Measurements from ENCODE around the gene NUCB1. TPM values are rescaled to one million over a fixed set of nuclear protein-coding genes. Genes with fewer than 3 reads are reported as not detected.

Gene NUCB1
- total RNA-seq, 1 experiment from 2014 or later, result 338 TPM

GRCh38 chr19:48965806-48966540 is 65.9 kb downstream of the NUCB1 start:
- DNase-seq (ENCODE audit: low read depth), result peak; percentile 74
- in situ Hi-C loops (cut with HindIII; ENCODE audit: low pct_unique_long_range_greater_than_20kb, low sequenced_read_pairs), result no loop called here

- in situ Hi-C loops (cut with HindIII; ENCODE audit: low pct_unique_long_range_greater_than_20kb, low sequenced_read_pairs), result no loop called here
- DNase-seq (ENCODE audit: low read depth), result peak; percentile 50
Measured at GRCh38 chr19:48966541-48967345, 66.6 kb downstream of the NUCB1 start.

- DNase-seq (ENCODE audit: low read depth), result peak; percentile 73
- in situ Hi-C loops (cut with HindIII; ENCODE audit: low pct_unique_long_range_greater_than_20kb, low sequenced_read_pairs), result no loop called here
Measured at GRCh38 chr19:48967346-48968178, 67.5 kb downstream of the NUCB1 start.

GRCh38 chr19:48968179-48968661 is 68.1 kb downstream of the NUCB1 start:
- in situ Hi-C loops (cut with HindIII; ENCODE audit: low pct_unique_long_range_greater_than_20kb, low sequenced_read_pairs), result no loop called here

GRCh38 chr19:48968813-48969218 is 68.7 kb downstream of the NUCB1 start:
- in situ Hi-C loops (cut with HindIII; ENCODE audit: low pct_unique_long_range_greater_than_20kb, low sequenced_read_pairs), result no loop called here
- no peak for DNase-seq (ENCODE audit: low read depth)

More at GRCh38 chr19:48968179-48968661, 68.1 kb downstream of the NUCB1 start:
- DNase-seq (ENCODE audit: low read depth), result no peak

GRCh38 chr19:48969276-48970138 is 69.4 kb downstream of the NUCB1 start:
- in situ Hi-C loops (cut with HindIII; ENCODE audit: low pct_unique_long_range_greater_than_20kb, low sequenced_read_pairs), result no loop called here
- peak; percentile 97 for DNase-seq (ENCODE audit: low read depth)

GRCh38 chr19:48970139-48970766 is 70.1 kb downstream of the NUCB1 start:
- DNase-seq (ENCODE audit: low read depth), result no peak
- in situ Hi-C loops (cut with HindIII; ENCODE audit: low pct_unique_long_range_greater_than_20kb, low sequenced_read_pairs), result no loop called here

GRCh38 chr19:48970923-48971395 is 70.8 kb downstream of the NUCB1 start:
- DNase-seq (ENCODE audit: low read depth), result peak; percentile 50
- in situ Hi-C loops (cut with HindIII; ENCODE audit: low pct_unique_long_range_greater_than_20kb, low sequenced_read_pairs), result no loop called here

Other genes with a start within 250 kb of the NUCB1 start
- 1.5 TPM in 1 of 2 replicates, not detected in the other for gene NTN5, start 227.3 kb upstream of the NUCB1 start, total RNA-seq (2014; rRNA removed; shearing (Covaris generic); ENCODE audit: low replicate concordance)
- not detected in 2 replicates for gene FUT2, start 204.3 kb upstream of the NUCB1 start, total RNA-seq (2014; rRNA removed; shearing (Covaris generic); ENCODE audit: low replicate concordance)
- gene MAMSTR, start 180.6 kb upstream of the NUCB1 start, total RNA-seq (2014; rRNA removed; shearing (Covaris generic); ENCODE audit: low replicate concordance), result 0.34 TPM in 1 of 2 replicates, not detected in the other
- not detected in 2 replicates for gene RASIP1, start 159.7 kb upstream of the NUCB1 start, total RNA-seq (2014; rRNA removed; shearing (Covaris generic); ENCODE audit: low replicate concordance)
- 2.4 TPM in 1 of 2 replicates, not detected in the other for gene IZUMO1, start 153.4 kb upstream of the NUCB1 start, total RNA-seq (2014; rRNA removed; shearing (Covaris generic); ENCODE audit: low replicate concordance)
- 2.9 and 3.1 TPM in 2 replicates for gene FUT1, start 147.7 kb upstream of the NUCB1 start, total RNA-seq (2014; rRNA removed; shearing (Covaris generic); ENCODE audit: low replicate concordance)
- not detected in 2 replicates for gene FGF21, start 144.8 kb upstream of the NUCB1 start, total RNA-seq (2014; rRNA removed; shearing (Covaris generic); ENCODE audit: low replicate concordance)
- 73.5 and 83.0 TPM in 2 replicates for gene BCAT2, start 89.3 kb upstream of the NUCB1 start, total RNA-seq (2014; rRNA removed; shearing (Covaris generic); ENCODE audit: low replicate concordance)
- gene HSD17B14, start 63.8 kb upstream of the NUCB1 start, total RNA-seq (2014; rRNA removed; shearing (Covaris generic); ENCODE audit: low replicate concordance), result 33.6 and 56.7 TPM in 2 replicates
- 0.70 and 11.5 TPM in 2 replicates for gene PLEKHA4, start 31.7 kb upstream of the NUCB1 start, total RNA-seq (2014; rRNA removed; shearing (Covaris generic); ENCODE audit: low replicate concordance)
- 51.0 and 52.5 TPM in 2 replicates for gene PPP1R15A, start 27.9 kb upstream of the NUCB1 start, total RNA-seq (2014; rRNA removed; shearing (Covaris generic); ENCODE audit: low replicate concordance)
- gene TULP2, start 1.6 kb upstream of the NUCB1 start, total RNA-seq (2014; rRNA removed; shearing (Covaris generic); ENCODE audit: low replicate concordance), result not detected in 2 replicates
- gene DHDH, start 33.4 kb downstream of the NUCB1 start, total RNA-seq (2014; rRNA removed; shearing (Covaris generic); ENCODE audit: low replicate concordance), result 1.6 and 4.4 TPM in 2 replicates
- gene BAX, start 54.6 kb downstream of the NUCB1 start, total RNA-seq (2014; rRNA removed; shearing (Covaris generic); ENCODE audit: low replicate concordance), result 188 and 220 TPM in 2 replicates
- 13,494 and 14,762 TPM in 2 replicates for gene FTL, start 65.0 kb downstream of the NUCB1 start, total RNA-seq (2014; rRNA removed; shearing (Covaris generic); ENCODE audit: low replicate concordance)
- 31.3 and 32.3 TPM in 2 replicates for gene GYS1, start 93.0 kb downstream of the NUCB1 start, total RNA-seq (2014; rRNA removed; shearing (Covaris generic); ENCODE audit: low replicate concordance)
- 493 and 608 TPM in 2 replicates for gene RUVBL2, start 93.6 kb downstream of the NUCB1 start, total RNA-seq (2014; rRNA removed; shearing (Covaris generic); ENCODE audit: low replicate concordance)
- not detected in 2 replicates for gene LHB, start 116.8 kb downstream of the NUCB1 start, total RNA-seq (2014; rRNA removed; shearing (Covaris generic); ENCODE audit: low replicate concordance)
- gene CGB3, start 124.0 kb downstream of the NUCB1 start, total RNA-seq (2014; rRNA removed; shearing (Covaris generic); ENCODE audit: low replicate concordance), result not detected in 2 replicates
- gene CGB2, start 131.6 kb downstream of the NUCB1 start, total RNA-seq (2014; rRNA removed; shearing (Covaris generic); ENCODE audit: low replicate concordance), result 3.7 TPM in 1 of 2 replicates, not detected in the other
- not detected in 2 replicates for gene CGB1, start 136.6 kb downstream of the NUCB1 start, total RNA-seq (2014; rRNA removed; shearing (Covaris generic); ENCODE audit: low replicate concordance)
- not detected in 2 replicates for gene CGB5, start 143.5 kb downstream of the NUCB1 start, total RNA-seq (2014; rRNA removed; shearing (Covaris generic); ENCODE audit: low replicate concordance)
- gene CGB8, start 148.8 kb downstream of the NUCB1 start, total RNA-seq (2014; rRNA removed; shearing (Covaris generic); ENCODE audit: low replicate concordance), result 1.7 TPM in 1 of 2 replicates, not detected in the other
- 1.7 and 4.1 TPM in 2 replicates for gene CGB7, start 157.4 kb downstream of the NUCB1 start, total RNA-seq (2014; rRNA removed; shearing (Covaris generic); ENCODE audit: low replicate concordance)
- 4.0 TPM in 1 of 2 replicates, not detected in the other for gene NTF4, start 164.5 kb downstream of the NUCB1 start, total RNA-seq (2014; rRNA removed; shearing (Covaris generic); ENCODE audit: low replicate concordance)
- gene KCNA7, start 172.4 kb downstream of the NUCB1 start, total RNA-seq (2014; rRNA removed; shearing (Covaris generic); ENCODE audit: low replicate concordance), result not detected in 2 replicates
- gene SNRNP70, start 185.1 kb downstream of the NUCB1 start, total RNA-seq (2014; rRNA removed; shearing (Covaris generic); ENCODE audit: low replicate concordance), result 137 and 175 TPM in 2 replicates
- gene LIN7B, start 214.1 kb downstream of the NUCB1 start, total RNA-seq (2014; rRNA removed; shearing (Covaris generic); ENCODE audit: low replicate concordance), result 6.1 and 9.7 TPM in 2 replicates
- 0.71 TPM in 1 of 2 replicates, not detected in the other for gene C19orf73, start 218.8 kb downstream of the NUCB1 start, total RNA-seq (2014; rRNA removed; shearing (Covaris generic); ENCODE audit: low replicate concordance)
- 26.8 and 39.1 TPM in 2 replicates for gene PPFIA3, start 219.2 kb downstream of the NUCB1 start, total RNA-seq (2014; rRNA removed; shearing (Covaris generic); ENCODE audit: low replicate concordance)

All from Caki2 (cell line).